Measurements from ENCODE around the gene CD247.

Gene CD247

DNA sequence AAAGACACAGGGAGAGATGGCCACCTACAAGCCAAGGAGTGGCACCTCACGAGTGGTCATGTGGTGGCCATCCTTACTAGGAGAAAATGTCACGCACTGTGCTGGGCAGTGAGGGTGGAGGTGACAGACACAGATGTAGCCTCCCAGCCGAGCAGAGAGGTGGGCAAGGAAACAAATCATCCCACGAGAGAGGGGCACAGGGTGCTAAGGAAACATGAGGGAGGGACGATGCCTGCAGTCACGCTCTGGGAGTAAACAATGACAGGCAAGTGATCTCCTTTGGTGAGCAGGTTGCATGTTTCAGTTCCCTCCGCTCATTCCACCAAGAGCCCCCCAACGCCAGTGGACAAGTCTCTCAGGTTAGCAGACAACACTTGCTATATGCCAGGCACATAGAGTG lies 65.8 kb downstream of the CD247 start:
- DNase-seq (ENCODE audit: extremely low read depth, low read depth) = no peak
- TF ChIP-seq, protein P1, sequence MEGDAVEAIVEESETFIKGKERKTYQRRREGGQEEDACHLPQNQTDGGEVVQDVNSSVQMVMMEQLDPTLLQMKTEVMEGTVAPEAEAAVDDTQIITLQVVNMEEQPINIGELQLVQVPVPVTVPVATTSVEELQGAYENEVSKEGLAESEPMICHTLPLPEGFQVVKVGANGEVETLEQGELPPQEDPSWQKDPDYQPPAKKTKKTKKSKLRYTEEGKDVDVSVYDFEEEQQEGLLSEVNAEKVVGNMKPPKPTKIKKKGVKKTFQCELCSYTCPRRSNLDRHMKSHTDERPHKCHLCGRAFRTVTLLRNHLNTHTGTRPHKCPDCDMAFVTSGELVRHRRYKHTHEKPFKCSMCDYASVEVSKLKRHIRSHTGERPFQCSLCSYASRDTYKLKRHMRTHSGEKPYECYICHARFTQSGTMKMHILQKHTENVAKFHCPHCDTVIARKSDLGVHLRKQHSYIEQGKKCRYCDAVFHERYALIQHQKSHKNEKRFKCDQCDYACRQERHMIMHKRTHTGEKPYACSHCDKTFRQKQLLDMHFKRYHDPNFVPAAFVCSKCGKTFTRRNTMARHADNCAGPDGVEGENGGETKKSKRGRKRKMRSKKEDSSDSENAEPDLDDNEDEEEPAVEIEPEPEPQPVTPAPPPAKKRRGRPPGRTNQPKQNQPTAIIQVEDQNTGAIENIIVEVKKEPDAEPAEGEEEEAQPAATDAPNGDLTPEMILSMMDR (IDR thresholded peaks at IDR 0.05; ENCODE audit: low read depth, low read length, missing control alignments) = no peak
- H3K4me3 ChIP-seq (replicated peaks; ENCODE audit: low read depth, low read length) = no peak overlapping the region

DNA sequence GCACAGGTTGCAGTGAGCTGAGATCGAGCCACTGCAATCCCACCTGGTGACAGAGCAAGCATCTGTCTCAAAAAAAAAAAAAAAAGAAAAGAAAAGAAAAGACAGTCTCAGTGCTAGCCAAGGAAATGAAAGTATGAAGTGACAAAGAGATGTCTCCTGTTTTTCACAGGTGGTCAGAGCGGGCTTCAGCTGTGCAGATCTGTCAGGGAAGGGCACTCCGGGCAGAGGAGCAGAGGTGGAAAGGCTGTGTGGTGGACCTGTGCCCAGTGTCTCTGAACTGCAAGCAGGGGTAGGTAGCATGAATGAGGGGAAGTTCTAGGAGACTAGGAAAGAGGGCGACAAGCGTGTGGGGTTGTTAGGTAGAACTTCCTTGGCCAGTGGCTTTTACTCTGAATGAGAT lies 67.5 kb downstream of the CD247 start:
- no peak overlapping the region for H3K4me3 ChIP-seq (replicated peaks; ENCODE audit: low read depth, low read length)
- no peak for DNase-seq (ENCODE audit: extremely low read depth, low read depth)
- TF ChIP-seq, protein P1 (IDR thresholded peaks at IDR 0.05; ENCODE audit: low read depth, low read length, missing control alignments) = no peak

DNA sequence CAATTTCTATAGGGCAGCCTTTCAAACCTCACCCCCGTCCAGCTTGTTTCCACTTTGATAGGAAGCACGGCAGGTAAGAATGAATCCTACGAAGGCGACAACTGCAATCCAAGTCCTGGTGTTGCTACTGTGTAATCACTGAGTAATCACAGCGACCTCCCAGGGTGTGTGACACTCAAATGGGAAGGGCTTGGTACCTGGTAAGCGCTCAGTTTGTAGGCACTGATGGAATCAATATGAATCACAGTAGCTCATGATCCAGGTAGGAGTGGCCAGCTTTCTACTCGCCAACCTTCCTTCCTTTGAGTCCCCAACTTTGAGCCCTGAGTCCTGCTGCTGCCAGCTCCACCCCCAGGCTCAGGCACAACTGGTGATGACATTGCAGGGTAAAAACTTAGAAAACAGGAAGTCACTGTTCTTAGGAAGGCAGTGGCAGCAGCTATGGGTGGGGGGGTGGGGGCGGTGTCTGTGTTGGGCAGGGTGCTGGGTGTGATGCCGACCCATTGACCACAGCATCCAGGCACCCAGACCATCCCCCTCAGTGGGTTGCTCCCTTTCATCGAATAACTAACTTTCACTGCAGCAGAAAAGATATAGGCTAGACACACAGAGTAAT lies 70.7 kb downstream of the CD247 start:
- TF ChIP-seq, protein P1 (IDR thresholded peaks at IDR 0.05; ENCODE audit: low read depth, low read length, missing control alignments) = no peak
- H3K4me3 ChIP-seq (replicated peaks; ENCODE audit: low read depth, low read length) = no peak overlapping the region
- no peak for DNase-seq (ENCODE audit: extremely low read depth, low read depth)

DNA sequence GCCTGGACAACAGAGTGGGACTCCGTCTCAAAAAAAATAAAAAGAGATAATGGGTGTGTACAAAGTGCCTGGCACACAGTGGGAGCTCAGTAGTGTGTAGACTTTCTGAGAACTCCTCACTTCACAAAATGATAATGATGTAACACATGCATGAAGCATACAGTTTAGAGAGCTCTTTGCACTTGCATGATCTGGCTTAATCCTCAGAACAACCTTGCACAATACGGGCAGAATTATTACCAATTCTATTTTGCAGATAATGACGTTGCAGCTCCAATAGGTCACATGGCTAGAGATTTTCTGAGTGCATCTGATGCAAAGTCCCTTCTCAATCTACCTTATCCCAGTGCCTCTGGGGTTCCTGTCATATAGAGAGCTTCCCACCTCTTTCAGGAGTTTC lies 71.4 kb downstream of the CD247 start:
- H3K4me3 ChIP-seq (replicated peaks; ENCODE audit: low read depth, low read length) = no peak overlapping the region

DNA sequence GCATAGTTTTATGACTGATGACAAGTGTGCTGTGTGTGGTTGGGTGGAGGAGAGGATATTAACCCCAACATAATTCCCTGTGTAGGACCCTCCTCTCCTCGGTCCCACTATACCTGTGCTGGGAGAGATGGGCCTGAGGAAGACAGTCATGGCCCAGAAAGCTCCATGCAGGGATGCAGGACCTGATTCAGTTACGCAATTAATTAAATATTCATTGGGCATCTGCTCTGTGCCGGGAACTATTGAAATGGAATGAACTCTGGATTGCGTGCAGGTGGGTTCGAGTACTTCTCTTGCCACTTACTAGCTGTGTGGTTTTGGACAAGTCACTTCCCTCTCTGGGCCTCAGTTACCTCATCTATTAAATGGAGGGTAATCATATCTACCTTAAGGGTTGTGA lies 74.6 kb downstream of the CD247 start:
- no peak overlapping the region for H3K4me3 ChIP-seq (replicated peaks; ENCODE audit: low read depth, low read length)
- TF ChIP-seq, protein P1 (IDR thresholded peaks at IDR 0.05; ENCODE audit: low read depth, low read length, missing control alignments) = no peak
- DNase-seq (ENCODE audit: extremely low read depth, low read depth) = no peak

More for the DNA sequence above, 71.4 kb downstream of the CD247 start:
- TF ChIP-seq, protein P1 (IDR thresholded peaks at IDR 0.05; ENCODE audit: low read depth, low read length, missing control alignments) = no peak
- DNase-seq (ENCODE audit: extremely low read depth, low read depth) = no peak

DNA sequence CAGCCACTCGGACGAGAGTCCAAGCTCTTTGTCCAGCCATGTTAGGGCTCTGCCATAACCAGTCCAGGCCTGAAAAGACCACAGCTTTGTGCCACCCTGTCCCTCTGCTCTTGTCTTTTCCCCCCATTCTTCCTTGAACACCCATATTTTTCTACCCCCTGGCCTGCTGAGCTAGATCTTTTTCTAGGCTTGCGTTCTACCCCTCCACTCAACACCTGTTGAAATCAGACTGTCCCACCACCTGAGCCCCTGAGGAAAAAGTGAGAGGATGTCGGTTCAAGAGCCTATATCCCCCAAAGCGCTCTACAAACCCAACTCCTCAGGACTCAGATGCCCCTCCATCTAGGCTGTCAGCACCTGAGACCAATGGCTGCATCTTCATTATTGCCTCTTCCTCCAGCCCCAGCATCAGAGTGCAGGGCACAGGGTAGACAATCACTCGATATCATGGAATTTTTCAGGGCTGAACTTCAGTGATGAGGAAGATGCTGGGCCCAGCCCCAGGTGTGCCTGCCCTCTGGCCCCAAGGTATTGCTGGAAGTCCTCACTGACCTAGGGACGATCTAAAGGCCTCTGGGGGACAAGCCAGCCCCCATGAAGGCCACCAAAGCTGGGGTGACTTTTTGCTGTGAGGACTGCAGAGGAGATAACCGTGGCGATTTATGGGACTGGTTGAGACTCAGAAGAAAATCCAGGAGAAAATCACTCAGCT lies 75.3 kb downstream of the CD247 start:
- no peak for DNase-seq (ENCODE audit: extremely low read depth, low read depth)
- TF ChIP-seq, protein P1 (IDR thresholded peaks at IDR 0.05; ENCODE audit: low read depth, low read length, missing control alignments) = no peak
- no peak overlapping the region for H3K4me3 ChIP-seq (replicated peaks; ENCODE audit: low read depth, low read length)

Measured in HFF-Myc (cell line).